GM19324 (cell line): ENCODE data around the gene SMIM1.
"Not testable (repeated sequence)": the region's sequence is repeated elsewhere in the genome, so short reads cannot be mapped to it uniquely, and the experiment has no call there.

Experiments
- ATAC-seq: cut with Tn5 transposase; IDR thresholded peaks from one replicate; pipeline ENCODE4 v1.9.1; 2021; ENCODE audit warnings: mild to moderate bottlenecking, moderate library complexity; ENCODE audit not compliant: unreplicated experiment, low FRiP score

SMIM1 gene

GRCh38 chr1:3736131-3736561, 36.4 kb upstream of the SMIM1 start:
- ATAC-seq: no peak

DNA sequence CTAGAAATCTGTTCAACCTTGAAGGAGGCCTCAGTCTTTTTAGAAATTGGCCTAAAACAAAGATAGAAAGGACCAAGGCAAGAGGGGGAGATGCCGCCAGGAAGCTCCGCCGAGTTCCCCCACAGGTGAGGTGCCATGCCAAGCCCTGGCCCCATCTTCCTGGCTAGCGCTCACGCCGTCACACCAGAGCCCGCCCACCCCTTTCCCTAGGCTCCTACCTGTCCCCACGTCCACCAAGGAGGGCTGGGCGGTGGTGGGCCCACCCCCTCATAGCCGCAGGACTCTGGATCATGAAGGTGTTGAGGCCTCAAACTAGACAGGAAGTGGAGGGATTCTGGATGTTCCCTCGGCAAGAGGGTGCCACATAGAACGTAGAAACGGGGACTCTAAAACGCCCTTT, 35.8 kb upstream of the SMIM1 start:
- no peak for ATAC-seq

- no peak for ATAC-seq
Measured at GRCh38 chr1:3738943-3739342, 33.6 kb upstream of the SMIM1 start.

DNA sequence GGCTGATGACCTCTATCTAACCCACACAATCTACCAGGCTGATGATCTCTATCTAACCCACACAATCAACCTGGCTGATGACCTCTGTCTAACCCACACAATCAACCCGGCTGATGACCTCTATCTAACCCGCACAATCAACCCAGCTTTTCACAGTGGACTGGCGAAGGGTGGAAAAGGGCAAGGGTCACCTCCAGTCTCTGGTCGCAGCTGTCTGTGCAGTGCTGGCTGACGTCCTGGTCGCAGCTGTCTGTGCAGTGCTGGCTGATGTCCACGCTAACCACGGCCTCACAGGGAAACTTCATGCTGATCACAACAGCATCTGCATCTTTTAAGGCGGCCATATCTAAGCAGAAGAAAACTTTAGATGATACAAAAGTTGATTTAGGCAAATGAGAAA, 32.5 kb upstream of the SMIM1 start:
- no peak for ATAC-seq

DNA sequence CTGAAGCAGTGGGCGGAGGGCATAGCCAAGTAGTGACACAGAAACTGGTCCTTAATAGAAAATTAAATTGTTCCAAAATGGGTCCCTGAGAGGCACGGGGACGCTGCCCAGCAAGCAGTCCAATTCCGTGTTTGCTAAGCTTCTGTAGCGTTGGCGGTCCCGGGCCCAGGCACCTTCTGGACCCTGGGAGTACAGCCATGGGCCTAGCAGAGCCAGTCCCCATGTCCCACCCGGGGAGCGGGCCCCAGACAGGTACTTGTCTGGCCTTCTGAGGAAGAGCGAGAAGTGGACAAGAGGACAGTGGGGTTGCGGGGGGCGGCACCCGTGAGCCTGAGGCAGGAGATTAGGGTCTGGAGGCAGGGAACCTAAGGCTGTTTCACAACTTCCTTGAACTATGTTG, 31.8 kb upstream of the SMIM1 start:
- ATAC-seq: no peak

- ATAC-seq: no peak
Measured at GRCh38 chr1:3741566-3742438, 30.7 kb upstream of the SMIM1 start.

DNA sequence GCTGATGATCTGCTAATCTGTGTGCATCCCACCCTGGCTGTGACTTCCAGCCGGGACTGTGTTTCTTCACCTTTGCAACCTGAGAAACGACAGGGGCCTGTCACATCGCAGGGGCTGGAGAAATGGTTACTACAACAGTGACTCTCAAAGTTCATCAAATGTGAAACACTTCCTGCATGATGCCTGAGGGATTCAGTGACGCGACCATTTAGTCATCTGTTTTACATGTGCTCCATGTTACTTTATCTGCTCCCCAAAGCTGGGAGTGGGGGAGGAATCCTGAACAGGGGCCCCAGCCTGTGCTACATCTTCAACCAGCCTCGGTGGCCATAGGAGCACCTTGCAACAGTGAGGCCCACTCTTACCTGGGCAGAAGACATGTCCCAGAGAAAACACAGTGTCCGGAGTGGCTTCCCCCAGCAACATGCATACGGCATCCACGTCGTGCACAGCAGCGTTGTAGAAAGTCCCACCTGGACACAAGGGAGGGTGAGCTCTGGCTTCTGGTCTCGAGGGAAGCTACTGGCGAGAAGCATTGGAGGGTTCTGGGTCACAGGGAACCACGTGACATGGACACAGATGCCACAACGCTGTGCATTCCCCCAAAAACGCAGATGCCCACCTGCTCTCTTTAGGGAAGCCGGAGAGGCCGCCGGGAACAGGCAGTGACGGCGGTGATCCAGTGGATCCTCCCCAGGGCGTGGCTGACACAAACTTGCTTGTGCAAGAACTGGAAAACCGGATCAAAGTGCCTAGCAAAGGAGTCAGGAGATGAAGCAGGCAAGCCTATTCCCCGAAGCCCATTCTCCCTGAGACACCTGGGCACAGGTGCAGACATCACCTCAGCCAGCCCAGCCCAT, 29.9 kb upstream of the SMIM1 start:
- ATAC-seq: no peak

DNA sequence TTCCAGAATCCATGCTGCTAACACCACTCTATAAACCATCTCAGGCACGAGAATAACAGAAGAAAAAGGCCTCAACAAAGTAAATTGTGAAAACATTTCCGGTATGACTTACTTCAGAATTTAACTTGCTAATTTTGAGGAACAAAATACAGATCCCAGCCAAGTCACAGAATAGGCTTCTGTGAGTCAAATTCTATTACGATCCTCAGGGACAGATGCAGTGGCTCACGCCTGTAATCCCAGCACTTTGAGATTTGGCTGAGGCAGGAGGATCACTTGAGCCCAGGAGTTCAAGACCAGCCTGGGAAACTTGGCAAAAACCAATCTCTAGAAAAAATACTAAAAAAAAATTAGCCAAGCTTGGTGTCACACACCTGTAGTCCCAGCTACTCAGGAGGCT, 29.1 kb upstream of the SMIM1 start:
- ATAC-seq: no peak

DNA sequence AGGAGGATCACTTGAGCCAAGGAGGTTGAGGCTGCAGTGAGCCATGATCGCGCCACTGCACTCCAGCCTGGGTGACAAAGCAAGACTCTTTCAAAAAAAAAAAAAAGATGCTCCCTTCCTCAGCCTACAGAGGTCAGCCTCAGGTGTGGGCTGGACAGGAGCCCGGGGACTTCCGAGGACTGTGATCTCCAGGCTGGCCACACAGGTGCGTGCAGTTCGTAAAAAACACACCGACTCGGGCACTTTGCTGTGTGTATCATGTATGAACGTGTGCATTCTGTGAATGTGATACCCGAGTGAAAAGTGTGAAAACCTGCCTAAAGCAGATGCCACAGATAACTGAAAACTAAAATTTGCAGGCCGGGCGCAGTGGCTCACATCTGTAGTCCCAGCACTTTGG, 28.7 kb upstream of the SMIM1 start:
- ATAC-seq: no peak

DNA sequence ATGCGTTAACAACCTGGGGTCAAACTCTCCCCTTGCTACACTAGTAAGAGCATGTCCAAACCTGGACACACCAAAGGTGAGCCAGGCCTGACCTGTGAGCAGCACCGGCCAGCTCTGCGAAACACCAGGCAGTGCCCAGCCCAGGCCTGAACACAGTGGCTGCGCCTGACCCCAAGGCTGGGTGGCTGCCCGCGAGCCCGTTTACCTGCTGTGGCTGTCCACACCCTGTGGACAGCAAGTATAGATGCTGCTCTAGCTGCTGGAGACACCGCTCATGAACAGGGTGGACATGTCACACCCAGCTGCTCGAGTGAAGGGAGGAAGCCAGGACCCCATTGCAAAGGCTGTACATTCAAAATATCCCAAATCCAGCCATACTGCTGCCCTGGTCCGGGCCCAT, 27.9 kb upstream of the SMIM1 start:
- no peak for ATAC-seq

DNA sequence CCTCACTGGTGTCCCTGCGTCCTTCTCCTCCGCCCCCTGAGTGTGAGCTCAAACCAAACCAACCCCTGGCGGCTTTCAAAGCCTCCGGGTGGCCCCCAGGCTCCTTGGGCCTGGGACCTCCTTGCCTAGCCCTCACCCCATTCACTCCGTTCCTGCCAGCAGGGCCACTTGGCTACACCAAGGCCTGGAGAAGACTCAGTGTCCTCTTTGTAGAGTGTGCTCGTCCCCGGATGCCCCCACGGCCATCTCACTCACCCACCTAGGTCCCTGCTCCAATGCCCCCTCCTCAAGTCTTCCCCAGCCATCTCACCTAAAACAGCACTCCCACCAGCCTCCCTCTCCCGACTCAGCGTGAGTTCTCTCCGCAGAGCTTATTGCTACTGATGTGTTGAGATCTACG, 27.5 kb upstream of the SMIM1 start:
- ATAC-seq: no peak

GRCh38 chr1:3745590-3746381, 26.8 kb upstream of the SMIM1 start:
- no peak for ATAC-seq

DNA sequence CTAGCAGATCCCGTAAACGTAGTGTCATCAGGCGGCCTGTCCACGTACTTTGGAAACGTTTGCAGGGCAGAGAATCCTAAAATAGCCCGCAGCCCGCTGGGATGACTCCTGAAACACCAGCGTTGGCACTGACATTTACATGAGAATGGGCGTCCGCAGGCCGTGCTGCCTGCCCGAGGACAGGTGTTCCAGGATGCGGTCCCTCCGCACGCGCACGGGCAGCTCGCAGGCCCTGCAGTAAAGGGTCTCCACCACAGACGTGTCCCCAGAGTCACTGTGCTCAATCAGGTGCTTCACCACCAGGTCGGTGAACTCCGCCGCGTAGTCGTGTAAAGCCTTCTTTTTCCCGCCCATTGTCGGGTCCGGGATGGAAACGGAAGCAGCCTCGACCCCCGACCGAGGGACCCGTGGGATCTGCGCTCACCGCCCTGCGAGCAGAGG, 26.1 kb upstream of the SMIM1 start:
- ATAC-seq: no peak

DNA sequence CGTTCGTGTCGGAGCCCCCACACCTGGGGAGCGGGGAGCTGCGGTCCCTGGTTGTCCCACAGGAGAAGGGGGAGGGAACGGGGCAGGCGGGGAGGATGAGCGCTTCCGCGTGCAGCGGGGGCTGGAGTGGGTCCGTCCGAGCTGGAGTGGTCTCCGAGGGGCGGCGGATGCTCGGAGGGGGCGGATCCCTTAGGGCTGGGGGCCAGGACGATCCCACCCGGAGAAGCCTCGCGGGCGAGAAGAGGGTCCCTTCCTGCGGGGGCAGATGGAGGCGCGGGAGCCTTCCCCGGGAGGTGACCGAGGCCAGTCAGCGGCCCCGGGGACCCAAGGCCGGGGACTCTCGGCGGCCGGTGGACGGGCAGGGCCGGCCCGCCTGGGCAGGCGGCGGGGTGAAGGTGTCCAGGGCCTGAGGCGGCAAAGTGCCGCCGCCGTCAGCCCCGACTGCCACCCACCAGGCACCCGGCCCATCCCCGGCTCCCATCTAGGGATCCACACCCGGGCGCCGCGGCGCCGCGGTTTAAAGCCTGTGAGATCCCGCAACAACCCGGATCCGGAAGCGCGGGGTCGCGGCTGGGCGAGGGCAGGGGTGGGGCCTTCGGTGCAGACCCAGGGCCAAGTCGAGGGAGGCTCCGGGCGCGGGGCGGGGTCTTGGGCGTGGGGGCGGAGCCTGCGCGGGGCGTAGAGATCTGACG, 25.6 kb upstream of the SMIM1 start:
- peak; percentile 83 for ATAC-seq

DNA sequence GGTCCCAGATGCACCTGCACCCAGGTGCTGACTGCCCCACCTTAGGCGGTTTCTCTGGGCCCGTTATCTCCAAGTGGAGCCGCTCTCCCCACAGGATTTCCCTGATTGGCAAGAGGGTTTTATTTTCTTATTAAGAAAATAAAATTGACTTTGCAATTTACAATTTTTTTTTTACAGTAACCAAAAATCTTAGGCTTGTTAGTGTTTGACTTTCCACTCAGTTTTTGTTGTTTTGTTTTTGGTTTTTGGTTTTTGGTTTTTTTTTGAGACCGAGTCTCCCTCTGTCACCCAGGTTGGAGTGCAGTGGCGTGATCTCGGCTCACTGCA, 25.1 kb upstream of the SMIM1 start:
- ATAC-seq: no peak

DNA sequence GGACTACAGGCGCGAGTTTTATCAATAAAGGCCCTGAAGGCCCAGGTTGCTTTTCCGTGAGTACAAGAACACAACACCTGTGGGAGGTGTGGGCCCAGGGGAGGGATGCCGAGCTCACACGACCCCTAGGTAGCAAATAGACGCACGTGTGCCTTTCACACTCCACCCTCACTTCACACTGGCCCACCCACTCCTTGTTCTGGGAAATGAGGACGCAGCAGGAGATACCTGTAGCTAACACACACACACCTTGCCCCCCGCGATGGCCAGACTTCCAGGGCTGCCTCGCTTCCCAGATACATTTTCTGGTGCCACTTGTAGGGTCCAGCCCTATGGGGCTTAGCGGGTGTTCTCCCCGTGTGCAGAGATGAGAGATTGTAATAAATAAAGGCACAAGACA, 24.6 kb upstream of the SMIM1 start:
- no peak for ATAC-seq

GRCh38 chr1:3748316-3748900, 24.1 kb upstream of the SMIM1 start:
- not testable (repeated sequence) for ATAC-seq

DNA sequence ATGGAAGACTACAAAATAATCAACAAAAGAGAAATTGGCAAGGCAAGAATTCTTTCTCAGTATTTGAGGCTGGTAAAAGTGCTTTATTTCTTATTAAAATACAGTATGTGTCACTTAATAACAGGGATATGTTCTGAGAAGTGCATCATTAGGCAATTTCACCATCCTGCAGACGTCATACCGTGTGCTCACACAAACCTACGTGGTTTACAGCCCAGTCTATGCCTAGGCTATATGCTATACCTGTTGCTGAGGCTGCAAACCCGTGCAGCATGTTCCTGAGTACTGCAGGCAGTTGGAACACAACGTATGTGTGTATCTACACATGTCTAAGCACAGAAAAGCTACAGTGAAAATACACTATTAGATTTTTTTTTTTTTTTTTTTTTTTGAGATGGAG, 23.0 kb upstream of the SMIM1 start:
- ATAC-seq: no peak

DNA sequence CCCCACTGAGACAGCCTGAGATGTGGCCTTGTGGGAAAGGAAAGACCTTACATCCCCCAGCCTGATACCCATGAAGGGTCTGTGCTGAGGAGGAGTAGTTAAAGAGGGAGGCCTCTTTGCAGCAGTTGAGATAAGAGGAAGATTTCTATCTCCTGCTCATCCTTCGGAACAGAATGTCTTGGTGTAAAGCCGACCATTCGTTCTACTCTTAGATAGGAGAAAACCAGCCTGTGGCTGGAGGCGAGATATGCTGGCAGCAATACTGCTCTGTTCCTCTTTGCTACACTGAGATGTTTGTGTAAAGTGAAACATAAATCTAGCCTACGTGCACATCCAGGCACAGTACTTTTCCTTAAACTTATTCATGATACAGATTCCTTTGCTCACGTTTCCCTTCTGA, 21.8 kb upstream of the SMIM1 start:
- no peak for ATAC-seq

DNA sequence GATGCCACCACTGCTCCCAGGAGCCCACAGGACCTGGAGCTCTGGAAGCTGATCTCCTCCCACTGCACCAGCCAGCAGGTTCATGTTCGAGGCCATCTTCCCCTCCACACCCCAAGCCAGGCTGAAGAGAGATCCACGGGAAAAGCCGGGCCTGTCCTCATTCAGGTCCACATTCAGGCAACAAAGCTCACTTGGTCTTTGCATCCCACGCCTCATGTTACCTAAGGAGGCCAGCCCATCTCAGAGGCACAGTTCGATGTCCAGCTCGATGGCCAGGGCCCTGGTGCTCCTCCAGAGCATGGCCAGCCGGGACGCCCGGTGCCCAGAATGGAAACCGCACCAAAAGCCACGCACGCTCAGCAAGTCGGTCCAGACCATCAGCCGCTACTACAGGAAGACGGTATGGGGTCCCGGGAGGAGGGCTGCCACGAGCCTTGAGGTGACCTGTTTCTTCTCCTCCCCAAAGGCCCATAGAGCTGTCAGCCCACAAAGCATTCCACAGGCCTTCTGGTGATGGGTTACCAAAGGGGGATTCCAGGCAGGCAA, 20.1 kb upstream of the SMIM1 start, which contains the start of gene CCDC27:
CCDC27 (plus strand) TSS at position 51 of the 546 bp plus-strand sequence; CDS start at position 83, 32 bp downstream.
- no peak for ATAC-seq
